Stimulated activated effector memory CD8-positive, alpha-beta T cell treated with anti-CD3 and anti-CD28 coated beads, Interleukin-12 subunit alpha, Interleukin-12 subunit beta, amount 100 ng/mL, for 72 hours (primary cell): Measurements from ENCODE around the gene ZNF106.

Experiments
- ATAC-seq: fragments of 150-1000 bp; cut with Tn5 transposase; 2 replicates; pipeline ENCODE4 v1.10.0; 2021
- DNase-seq, 2 donors: peaks; one replicate each; pipeline ENCODE4 v3.0.0; 2021 to 2022; ENCODE audit warnings: low spot score in 2 of 2
- H3K27ac Mint-ChIP-seq: one replicate; pipeline ENCODE4 v1.8.0; 2022; ENCODE audit warnings: mild to moderate bottlenecking, mixed read lengths
- H3K36me3 Mint-ChIP-seq: one replicate; pipeline ENCODE4 v1.8.0; 2022; ENCODE audit warnings: mild to moderate bottlenecking, mixed read lengths
- H3K4me1 Mint-ChIP-seq: one replicate; pipeline ENCODE4 v1.8.0; 2022; ENCODE audit warnings: mixed read lengths
- H3K4me3 Mint-ChIP-seq: one replicate; pipeline ENCODE4 v1.8.0; 2022; ENCODE audit warnings: mild to moderate bottlenecking, mixed read lengths
- H3K9me3 Mint-ChIP-seq: one replicate; pipeline ENCODE4 v1.8.0; 2022; ENCODE audit warnings: mixed read lengths

Gene ZNF106

GRCh38 chr15:42494998-42495360 lies 4.0 kb upstream of the ZNF106 start:
- Mint-ChIP-seq H3K9me3 (no peaks in the 10 kb centered on the region), H3K36me3 (peaks cover 19% of the 10 kb centered on the region), H3K4me1 (peaks cover 51% of the 10 kb centered on the region), H3K27ac (peak overlapping the region; percentile 96), H3K4me3 (peak overlapping the region; percentile 92)
- DNase-seq: no peak
- peak; percentile 1 for ATAC-seq

DNA sequence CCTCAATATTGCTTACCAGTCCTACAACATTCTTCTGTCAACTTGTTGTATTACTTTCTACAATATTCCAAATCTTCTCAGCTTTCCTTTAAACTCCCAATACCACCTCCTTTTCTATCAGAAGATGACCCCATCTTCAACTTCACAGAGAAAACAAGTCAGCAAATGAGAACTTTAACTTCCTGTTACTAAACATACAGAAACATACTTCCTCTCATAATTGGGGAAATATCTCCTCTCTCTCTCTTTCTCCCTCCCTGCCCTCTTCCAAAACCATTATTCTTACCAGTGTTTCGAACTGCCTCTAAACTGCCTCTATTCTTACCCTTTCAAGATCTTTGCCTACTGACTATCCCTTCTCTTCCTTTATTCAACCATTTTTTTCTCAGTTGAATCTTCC lies 2.7 kb upstream of the ZNF106 start:
- no peak overlapping the region for H3K4me3 Mint-ChIP-seq
- no peaks in the 10 kb centered on the region for H3K9me3 Mint-ChIP-seq
- peaks cover 47% of the 10 kb centered on the region for H3K4me1 Mint-ChIP-seq
- peaks cover 19% of the 10 kb centered on the region for H3K36me3 Mint-ChIP-seq
- peak overlapping the region; percentile 0 for H3K27ac Mint-ChIP-seq
- ATAC-seq: no peak
- no peak for DNase-seq

DNA sequence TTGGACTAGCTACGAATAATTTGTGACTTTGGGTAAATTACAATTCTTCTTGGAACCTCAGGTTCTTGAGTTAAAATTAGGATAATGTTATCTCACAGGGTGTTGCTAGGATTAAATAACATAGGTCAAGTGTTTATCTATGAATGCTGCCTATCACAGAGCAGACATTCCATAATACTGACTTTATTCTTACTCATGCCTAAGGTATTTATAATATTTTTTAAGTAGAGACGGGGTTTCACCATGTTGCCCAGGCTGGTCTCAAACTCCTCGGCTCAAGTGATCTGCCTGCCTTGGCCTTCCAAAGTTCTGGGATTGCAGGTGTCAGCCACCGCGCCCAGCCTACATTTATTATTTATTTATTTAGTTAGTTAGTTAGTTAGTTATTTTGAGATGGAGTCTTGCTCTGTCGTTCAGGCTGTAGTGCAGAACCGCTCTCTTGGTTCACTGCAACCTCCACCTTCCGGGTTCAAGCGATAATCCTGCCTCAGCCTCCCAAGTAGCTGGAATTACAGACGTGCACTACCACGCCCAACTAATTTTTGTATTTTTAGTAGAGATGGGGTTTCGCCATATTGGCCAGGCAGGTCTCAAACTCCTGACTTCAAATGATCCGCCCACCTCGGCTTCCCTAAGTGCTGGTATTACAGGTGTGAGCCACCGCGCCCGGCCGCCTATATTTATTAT lies 741 bp upstream of the ZNF106 start:
- ATAC-seq (no peak), DNase-seq (no peak)
- Mint-ChIP-seq H3K4me1 (peaks cover 42% of the 10 kb centered on the region), H3K36me3 (peaks cover 25% of the 10 kb centered on the region), H3K9me3 (no peaks in the 10 kb centered on the region), H3K4me3 (peak overlapping the region; percentile 94), H3K27ac (peak overlapping the region; percentile 97)

- DNase-seq (no peak), ATAC-seq (no peak)
- Mint-ChIP-seq H3K4me3 (peak overlapping the region; percentile 94), H3K36me3 (peaks cover 30% of the 10 kb centered on the region), H3K27ac (peak overlapping the region; percentile 97), H3K9me3 (no peaks in the 10 kb centered on the region), H3K4me1 (peaks cover 28% of the 10 kb centered on the region)
These were observed 660 bp downstream of the ZNF106 start for GRCh38 chr15:42490291-42490670.

DNA sequence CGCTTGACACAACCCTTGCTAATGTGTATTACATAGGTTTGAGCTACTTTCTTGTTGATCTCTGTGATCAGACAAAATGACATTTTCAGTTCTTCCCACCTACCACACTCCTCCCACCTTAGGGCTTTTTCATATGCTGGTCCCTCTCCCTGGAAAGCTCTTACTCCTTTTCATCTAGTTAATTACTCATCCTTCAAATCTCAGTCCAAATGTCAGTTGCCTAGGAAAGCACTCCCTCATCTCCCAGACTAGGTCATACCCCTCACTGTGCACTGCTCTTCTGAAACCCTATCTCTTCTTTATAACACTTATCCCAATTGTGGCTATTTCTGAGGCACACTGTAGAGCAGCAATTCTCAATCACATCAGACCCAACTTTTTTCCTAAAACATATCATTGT lies 7.3 kb downstream of the ZNF106 start:
- H3K36me3 Mint-ChIP-seq: peaks cover 22% of the 10 kb centered on the region
- H3K4me3 Mint-ChIP-seq: no peak overlapping the region
- H3K27ac Mint-ChIP-seq: no peak overlapping the region
- no peak for DNase-seq
- H3K9me3 Mint-ChIP-seq: no peaks in the 10 kb centered on the region
- ATAC-seq: no peak
- peaks cover 21% of the 10 kb centered on the region for H3K4me1 Mint-ChIP-seq

GRCh38 chr15:42482701-42483100 lies 8.2 kb downstream of the ZNF106 start:
- Mint-ChIP-seq H3K36me3 (peaks cover 19% of the 10 kb centered on the region), H3K4me1 (peaks cover 16% of the 10 kb centered on the region), H3K27ac (no peak overlapping the region), H3K9me3 (no peaks in the 10 kb centered on the region), H3K4me3 (no peak overlapping the region)
- ATAC-seq (no peak), DNase-seq (no peak)

DNA sequence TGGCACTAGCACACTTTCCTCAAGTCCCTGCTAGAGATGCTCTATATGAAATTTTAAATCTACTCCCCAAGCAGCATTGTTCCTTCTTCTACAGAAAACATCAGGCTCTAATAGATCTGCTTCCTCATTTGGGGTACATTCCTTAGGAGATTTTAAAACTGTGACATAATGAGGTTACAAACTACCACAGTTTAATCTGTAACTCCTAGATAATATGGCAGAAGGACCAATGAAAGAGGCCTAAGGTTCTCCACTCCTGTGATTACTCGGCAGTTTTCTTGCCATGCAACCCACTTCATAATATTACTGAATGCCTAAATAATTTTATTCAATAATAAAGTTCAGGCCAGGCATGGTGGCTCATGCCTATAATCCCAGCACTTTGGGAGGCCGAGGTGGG lies 16.1 kb downstream of the ZNF106 start:
- H3K4me3 Mint-ChIP-seq: no peak overlapping the region
- ATAC-seq (no peak), DNase-seq (no peak)
- H3K36me3 Mint-ChIP-seq: peaks cover 19% of the 10 kb centered on the region
- peaks cover 23% of the 10 kb centered on the region for H3K4me1 Mint-ChIP-seq
- H3K27ac Mint-ChIP-seq: peak overlapping the region; percentile 72
- no peaks in the 10 kb centered on the region for H3K9me3 Mint-ChIP-seq

GRCh38 chr15:42471002-42471401 lies 19.9 kb downstream of the ZNF106 start:
- ATAC-seq: no peak
- H3K4me1 Mint-ChIP-seq: peaks cover 18% of the 10 kb centered on the region
- DNase-seq: no peak
- H3K4me3 Mint-ChIP-seq: no peak overlapping the region
- no peak overlapping the region for H3K27ac Mint-ChIP-seq
- H3K36me3 Mint-ChIP-seq: peaks cover 33% of the 10 kb centered on the region
- no peaks in the 10 kb centered on the region for H3K9me3 Mint-ChIP-seq

GRCh38 chr15:42465520-42466259 lies 25.3 kb downstream of the ZNF106 start:
- Mint-ChIP-seq H3K4me3 (no peak overlapping the region), H3K4me1 (no peaks in the 10 kb centered on the region), H3K9me3 (no peaks in the 10 kb centered on the region), H3K27ac (peak overlapping the region; percentile 40), H3K36me3 (peaks cover 58% of the 10 kb centered on the region)
- ATAC-seq: no peak
- no peak for DNase-seq

DNA sequence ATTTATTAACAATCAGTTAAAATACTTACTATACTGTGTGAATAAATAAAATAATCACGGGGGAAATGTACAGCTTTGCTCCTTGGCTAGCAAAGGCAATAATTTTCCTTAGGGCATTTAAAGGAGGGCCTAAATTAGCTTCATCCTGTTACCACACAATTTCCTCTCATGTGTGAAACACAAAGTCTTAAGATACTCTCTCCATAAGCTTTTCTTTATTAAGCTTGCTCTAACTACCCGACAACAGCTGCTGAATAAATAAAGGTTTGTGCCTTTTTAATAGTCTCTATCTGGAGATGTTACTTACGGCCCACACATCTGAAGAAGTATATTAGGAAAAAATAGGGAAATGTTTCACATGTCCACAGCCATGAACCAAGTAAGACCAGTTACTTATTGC lies 29.7 kb downstream of the ZNF106 start:
- Mint-ChIP-seq H3K4me3 (no peak overlapping the region), H3K4me1 (peaks cover 7% of the 10 kb centered on the region), H3K27ac (no peak overlapping the region), H3K36me3 (peaks cover 37% of the 10 kb centered on the region), H3K9me3 (no peaks in the 10 kb centered on the region)
- ATAC-seq (no peak), DNase-seq (no peak)

DNA sequence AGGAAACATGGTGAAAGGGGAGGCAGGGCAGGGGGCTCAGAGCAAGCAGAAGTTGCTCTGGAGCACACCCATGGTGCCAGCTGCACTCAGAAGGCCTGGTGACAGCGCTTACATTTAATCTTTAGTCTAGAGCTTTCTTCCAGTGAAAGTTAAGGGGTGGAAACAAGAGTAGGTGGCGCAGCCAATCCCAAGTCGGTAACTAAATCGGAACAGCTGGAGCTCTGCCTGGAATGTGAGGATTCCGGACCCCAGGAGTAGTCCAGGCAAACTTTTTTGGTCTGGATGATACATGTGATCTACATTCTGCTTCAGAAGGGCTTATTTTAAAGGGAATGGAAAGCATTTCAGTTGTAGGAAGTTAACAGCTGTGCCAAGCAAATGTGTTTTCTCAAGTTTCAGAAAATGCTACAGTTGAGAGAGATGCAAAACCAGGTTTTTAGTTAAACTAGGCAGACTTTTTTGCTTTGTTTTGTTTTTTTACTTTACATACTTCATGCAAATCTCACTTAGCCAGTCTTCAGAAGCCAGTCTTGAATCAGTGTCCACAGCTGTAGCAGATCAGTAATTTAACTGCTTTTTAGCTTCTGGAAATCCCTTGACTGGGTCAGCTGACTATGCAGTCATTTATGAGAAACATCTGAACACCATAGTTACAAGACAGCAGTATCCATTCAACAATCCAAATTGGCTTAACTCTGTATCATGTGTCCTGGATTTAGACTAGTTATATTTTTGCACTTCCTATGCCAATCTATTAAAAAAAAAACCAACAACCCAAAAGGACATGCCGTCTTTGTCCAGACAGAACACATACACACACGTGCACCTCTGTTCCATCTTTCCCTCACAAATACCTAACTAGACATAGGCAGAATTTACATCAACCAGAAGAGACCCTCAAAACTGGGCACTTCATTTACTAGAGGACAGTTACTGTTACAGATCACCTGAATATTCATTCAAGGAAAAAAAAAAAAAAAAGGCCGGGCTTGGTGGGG lies 33.2 kb downstream of the ZNF106 start:
- Mint-ChIP-seq H3K4me1 (peaks cover 7% of the 10 kb centered on the region), H3K27ac (peak overlapping the region; percentile 54), H3K36me3 (peaks cover 30% of the 10 kb centered on the region), H3K4me3 (no peak overlapping the region), H3K9me3 (no peaks in the 10 kb centered on the region)
- no peak for DNase-seq
- ATAC-seq: no peak

DNA sequence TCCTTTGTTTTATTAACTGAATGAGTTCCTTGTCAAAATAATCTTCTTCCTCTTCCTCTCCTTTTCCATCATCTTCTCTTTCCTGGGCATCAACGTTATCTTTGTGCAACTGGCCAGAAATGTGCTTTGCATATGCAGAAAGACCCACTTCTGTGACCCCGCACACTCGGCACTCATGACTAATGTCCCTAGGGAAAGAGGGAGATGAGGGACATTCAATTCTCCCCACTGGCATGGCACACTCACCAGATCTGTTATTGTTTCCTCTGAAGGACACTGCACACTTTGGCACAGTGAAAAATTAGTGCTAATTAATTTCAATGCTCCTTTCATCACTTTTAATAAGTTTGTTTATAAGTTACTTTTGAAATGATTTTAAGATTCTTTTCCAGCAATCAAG lies 34.0 kb downstream of the ZNF106 start:
- ATAC-seq: no peak
- Mint-ChIP-seq H3K4me3 (no peak overlapping the region), H3K36me3 (peaks cover 29% of the 10 kb centered on the region), H3K9me3 (no peaks in the 10 kb centered on the region), H3K4me1 (peaks cover 7% of the 10 kb centered on the region), H3K27ac (peak overlapping the region; percentile 54)
- DNase-seq: no peak

DNA sequence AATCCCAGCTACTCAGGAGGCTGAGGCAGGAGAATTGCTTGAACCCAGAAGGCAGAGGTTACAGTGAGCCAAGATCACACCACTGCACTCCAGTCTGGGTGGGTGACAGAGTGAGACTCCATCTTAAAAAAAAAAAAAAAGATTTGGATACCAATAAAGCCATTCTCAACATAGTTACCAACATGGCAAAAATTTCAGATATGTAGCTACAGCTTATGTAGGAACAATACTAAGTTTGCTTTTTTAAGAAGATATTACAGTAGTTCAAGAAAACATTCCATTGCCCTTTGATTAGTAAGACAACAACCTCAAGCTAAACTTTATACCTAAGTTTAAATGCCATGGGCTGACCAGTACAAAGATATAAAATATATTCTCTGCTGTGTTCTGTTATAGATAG lies 34.4 kb downstream of the ZNF106 start:
- ATAC-seq: no peak
- H3K4me3 Mint-ChIP-seq: no peak overlapping the region

DNA sequence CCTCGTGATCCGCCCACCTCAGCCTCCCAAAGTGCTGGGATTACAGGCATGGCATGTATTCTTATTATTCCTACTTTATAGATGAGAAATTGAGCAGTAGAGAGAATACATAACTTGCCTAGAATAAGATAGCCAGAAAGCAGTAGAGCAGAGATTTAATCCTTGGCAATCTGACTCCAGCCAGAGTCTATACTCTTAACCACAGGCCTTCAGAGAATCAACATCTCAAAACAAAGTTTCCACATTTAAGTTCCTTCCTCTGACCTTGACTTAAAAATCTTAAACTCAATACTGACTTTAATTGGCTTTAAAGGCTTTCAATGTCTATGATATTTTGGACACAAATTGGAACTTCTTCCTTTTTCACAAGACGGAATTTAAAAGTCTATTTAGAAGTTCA lies 37.1 kb downstream of the ZNF106 start:
- Mint-ChIP-seq H3K4me3 (no peak overlapping the region), H3K36me3 (peaks cover 52% of the 10 kb centered on the region), H3K4me1 (peaks cover 15% of the 10 kb centered on the region), H3K27ac (no peak overlapping the region), H3K9me3 (no peaks in the 10 kb centered on the region)
- DNase-seq: no peak
- no peak for ATAC-seq

More for the DNA sequence above, 34.4 kb downstream of the ZNF106 start:
- DNase-seq: no peak
- Mint-ChIP-seq H3K27ac (no peak overlapping the region), H3K4me1 (peaks cover 7% of the 10 kb centered on the region), H3K36me3 (peaks cover 31% of the 10 kb centered on the region), H3K9me3 (no peaks in the 10 kb centered on the region)

DNA sequence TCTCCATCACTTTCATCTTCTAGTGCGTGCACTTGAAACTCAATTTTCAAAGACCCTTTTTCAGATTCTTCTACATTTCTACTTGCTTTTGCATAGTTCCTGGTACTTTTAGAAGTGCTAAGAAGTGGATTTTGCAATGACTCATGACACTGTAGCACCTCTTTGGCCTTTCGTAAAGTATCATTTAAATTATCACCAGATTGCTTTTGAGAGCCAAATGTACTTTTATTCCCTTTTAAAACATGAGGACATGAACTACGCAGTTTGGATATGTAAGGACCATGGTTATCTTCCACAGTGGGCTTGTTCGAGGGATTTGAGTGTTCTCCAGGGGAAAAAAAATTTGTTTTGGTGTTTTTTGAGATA lies 40.5 kb downstream of the ZNF106 start:
- Mint-ChIP-seq H3K4me3 (no peak overlapping the region), H3K9me3 (no peaks in the 10 kb centered on the region), H3K27ac (no peak overlapping the region), H3K36me3 (peaks cover 73% of the 10 kb centered on the region), H3K4me1 (peaks cover 7% of the 10 kb centered on the region)
- ATAC-seq: no peak
- DNase-seq: no peak
